Measurements from ENCODE around the gene AP1AR. TPM values are rescaled to one million over a fixed set of nuclear protein-coding genes. Genes with fewer than 3 reads are reported as not detected.

AP1AR gene
- total RNA-seq, 1 experiment from 2014 or later, result 22.4 TPM

DNA sequence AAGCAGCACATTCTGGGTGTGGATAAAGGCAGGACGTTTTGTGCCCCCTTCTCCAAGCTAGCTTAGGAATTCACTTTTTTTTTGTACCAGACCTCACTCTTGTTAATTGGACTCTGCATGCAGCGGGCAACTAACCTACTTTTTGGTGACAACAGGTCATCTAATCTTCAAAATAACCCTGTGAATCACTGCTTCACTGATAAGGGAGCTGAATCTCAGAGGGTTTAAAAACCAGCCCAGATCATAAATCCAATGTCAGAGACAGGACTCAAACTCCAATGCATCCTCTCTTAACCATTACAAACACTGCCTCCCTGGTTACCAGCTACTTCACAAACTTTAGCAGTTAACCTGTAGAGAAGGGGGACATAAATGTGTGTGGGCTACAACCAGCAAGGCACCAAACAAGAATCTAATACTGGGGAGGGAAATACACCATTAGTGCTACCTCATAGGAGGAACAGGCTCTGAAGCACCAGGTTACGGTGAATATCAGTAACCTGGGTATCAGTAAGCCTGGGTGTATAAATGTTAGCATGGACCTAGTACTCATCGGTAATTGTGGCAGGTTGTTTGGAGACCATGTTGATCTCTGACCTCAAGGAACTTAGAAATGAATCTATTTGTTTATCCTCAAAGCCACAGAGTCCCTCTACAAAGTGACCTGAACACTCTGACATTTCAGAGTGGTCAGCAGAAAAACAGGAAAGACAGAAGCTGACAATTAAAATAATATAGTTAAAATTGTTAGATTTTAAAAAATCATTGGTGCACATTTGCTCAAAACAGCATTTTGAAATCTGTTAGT lies 51.5 kb downstream of the AP1AR start:
- no peak for DNase-seq (ENCODE audit: low spot score)
- Mint-ChIP-seq H3K27ac (no peak overlapping the region), H3K9me3 (peaks cover 22% of the 10 kb centered on the region), H3K36me3 (peaks cover 12% of the 10 kb centered on the region), H3K4me1 (peaks cover 11% of the 10 kb centered on the region), H3K4me3 (no peak overlapping the region), H3K27me3 (ENCODE audit: low read depth) (peaks cover 40% of the 10 kb centered on the region)
- ChIA-PET CTCF (no interaction called here), POLR2A (no interaction called here)
- no peak for ATAC-seq
- no peak for TF ChIP-seq IRF2 (CRISPR knock-in tag; IDR thresholded peaks at IDR 0.05; ENCODE audit: borderline replicate concordance, low read depth)

DNA sequence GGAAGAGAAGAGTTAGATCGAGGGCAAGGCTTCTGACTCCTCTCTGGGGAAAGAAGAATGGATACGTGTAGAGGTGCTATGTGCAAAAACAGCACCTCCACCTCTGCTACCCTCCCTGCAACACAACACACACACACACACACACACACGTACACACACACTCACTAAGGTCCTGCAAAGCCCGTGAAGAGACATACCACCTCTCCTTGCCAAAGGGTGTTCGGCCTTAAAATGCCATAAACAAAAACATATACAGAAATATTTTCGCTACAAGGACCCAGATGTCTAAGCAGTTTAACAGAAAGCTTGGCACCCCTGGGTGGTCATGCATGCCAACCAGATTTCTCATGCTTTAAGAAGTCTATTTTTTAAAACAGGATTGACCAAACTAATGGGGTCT lies 52.6 kb downstream of the AP1AR start:
- no peak overlapping the region for H3K27ac Mint-ChIP-seq
- no peak for DNase-seq (ENCODE audit: low spot score)
- CTCF ChIA-PET, result no interaction called here
- peaks cover 12% of the 10 kb centered on the region for H3K36me3 Mint-ChIP-seq
- H3K9me3 Mint-ChIP-seq, result peaks cover 22% of the 10 kb centered on the region
- peaks cover 13% of the 10 kb centered on the region for H3K4me1 Mint-ChIP-seq
- H3K4me3 Mint-ChIP-seq, result peak overlapping the region; percentile 80
- POLR2A ChIA-PET, result no interaction called here
- TF ChIP-seq RELA (CRISPR knock-in tag; IDR thresholded peaks at IDR 0.05; ENCODE audit: borderline replicate concordance) (no peak), JAZF1 (CRISPR knock-in tag; IDR thresholded peaks at IDR 0.05) (no peak), NFE2L1 (CRISPR knock-in tag; IDR thresholded peaks at IDR 0.05) (no peak), ZNF423 (CRISPR knock-in tag; IDR thresholded peaks at IDR 0.05) (no peak), ETV6 (CRISPR knock-in tag; IDR thresholded peaks at IDR 0.05) (no peak), TEAD4 (CRISPR knock-in tag; IDR thresholded peaks at IDR 0.05) (no peak), PRRX2 (CRISPR knock-in tag; IDR thresholded peaks at IDR 0.05) (no peak), FOXK1 (CRISPR knock-in tag; IDR thresholded peaks at IDR 0.05) (no peak), ZNF317 (CRISPR knock-in tag; IDR thresholded peaks at IDR 0.05; ENCODE audit: borderline replicate concordance, low read depth) (no peak), NFATC4 (CRISPR knock-in tag; IDR thresholded peaks at IDR 0.05) (no peak), NR1H2 (CRISPR knock-in tag; IDR thresholded peaks at IDR 0.05) (no peak), RORB (CRISPR knock-in tag; IDR thresholded peaks at IDR 0.05) (no peak)
- TF ChIP-seq, protein P1, sequence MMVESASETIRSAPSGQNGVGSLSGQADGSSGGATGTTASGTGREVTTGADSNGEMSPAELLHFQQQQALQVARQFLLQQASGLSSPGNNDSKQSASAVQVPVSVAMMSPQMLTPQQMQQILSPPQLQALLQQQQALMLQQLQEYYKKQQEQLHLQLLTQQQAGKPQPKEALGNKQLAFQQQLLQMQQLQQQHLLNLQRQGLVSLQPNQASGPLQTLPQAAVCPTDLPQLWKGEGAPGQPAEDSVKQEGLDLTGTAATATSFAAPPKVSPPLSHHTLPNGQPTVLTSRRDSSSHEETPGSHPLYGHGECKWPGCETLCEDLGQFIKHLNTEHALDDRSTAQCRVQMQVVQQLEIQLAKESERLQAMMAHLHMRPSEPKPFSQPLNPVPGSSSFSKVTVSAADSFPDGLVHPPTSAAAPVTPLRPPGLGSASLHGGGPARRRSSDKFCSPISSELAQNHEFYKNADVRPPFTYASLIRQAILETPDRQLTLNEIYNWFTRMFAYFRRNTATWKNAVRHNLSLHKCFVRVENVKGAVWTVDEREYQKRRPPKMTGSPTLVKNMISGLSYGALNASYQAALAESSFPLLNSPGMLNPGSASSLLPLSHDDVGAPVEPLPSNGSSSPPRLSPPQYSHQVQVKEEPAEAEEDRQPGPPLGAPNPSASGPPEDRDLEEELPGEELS (CRISPR knock-in tag; IDR thresholded peaks at IDR 0.05), result no peak
- TF ChIP-seq, protein P2, sequence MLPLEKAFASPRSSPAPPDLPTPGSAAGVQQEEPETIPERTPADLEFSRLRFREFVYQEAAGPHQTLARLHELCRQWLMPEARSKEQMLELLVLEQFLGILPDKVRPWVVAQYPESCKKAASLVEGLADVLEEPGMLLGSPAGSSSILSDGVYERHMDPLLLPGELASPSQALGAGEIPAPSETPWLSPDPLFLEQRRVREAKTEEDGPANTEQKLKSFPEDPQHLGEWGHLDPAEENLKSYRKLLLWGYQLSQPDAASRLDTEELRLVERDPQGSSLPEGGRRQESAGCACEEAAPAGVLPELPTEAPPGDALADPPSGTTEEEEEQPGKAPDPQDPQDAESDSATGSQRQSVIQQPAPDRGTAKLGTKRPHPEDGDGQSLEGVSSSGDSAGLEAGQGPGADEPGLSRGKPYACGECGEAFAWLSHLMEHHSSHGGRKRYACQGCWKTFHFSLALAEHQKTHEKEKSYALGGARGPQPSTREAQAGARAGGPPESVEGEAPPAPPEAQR (CRISPR knock-in tag; IDR thresholded peaks at IDR 0.05), result no peak
- TF ChIP-seq, protein P3, sequence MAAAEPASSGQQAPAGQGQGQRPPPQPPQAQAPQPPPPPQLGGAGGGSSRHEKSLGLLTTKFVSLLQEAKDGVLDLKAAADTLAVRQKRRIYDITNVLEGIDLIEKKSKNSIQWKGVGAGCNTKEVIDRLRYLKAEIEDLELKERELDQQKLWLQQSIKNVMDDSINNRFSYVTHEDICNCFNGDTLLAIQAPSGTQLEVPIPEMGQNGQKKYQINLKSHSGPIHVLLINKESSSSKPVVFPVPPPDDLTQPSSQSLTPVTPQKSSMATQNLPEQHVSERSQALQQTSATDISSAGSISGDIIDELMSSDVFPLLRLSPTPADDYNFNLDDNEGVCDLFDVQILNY (CRISPR knock-in tag; IDR thresholded peaks at IDR 0.05), result no peak
- TF ChIP-seq, protein P4, sequence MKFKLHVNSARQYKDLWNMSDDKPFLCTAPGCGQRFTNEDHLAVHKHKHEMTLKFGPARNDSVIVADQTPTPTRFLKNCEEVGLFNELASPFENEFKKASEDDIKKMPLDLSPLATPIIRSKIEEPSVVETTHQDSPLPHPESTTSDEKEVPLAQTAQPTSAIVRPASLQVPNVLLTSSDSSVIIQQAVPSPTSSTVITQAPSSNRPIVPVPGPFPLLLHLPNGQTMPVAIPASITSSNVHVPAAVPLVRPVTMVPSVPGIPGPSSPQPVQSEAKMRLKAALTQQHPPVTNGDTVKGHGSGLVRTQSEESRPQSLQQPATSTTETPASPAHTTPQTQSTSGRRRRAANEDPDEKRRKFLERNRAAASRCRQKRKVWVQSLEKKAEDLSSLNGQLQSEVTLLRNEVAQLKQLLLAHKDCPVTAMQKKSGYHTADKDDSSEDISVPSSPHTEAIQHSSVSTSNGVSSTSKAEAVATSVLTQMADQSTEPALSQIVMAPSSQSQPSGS (CRISPR knock-in tag; IDR thresholded peaks at IDR 0.05; ENCODE audit: borderline replicate concordance, low read depth), result no peak
- TF ChIP-seq, protein P5, sequence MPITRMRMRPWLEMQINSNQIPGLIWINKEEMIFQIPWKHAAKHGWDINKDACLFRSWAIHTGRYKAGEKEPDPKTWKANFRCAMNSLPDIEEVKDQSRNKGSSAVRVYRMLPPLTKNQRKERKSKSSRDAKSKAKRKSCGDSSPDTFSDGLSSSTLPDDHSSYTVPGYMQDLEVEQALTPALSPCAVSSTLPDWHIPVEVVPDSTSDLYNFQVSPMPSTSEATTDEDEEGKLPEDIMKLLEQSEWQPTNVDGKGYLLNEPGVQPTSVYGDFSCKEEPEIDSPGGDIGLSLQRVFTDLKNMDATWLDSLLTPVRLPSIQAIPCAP (CRISPR knock-in tag; IDR thresholded peaks at IDR 0.05), result no peak
- TF ChIP-seq, protein P6, sequence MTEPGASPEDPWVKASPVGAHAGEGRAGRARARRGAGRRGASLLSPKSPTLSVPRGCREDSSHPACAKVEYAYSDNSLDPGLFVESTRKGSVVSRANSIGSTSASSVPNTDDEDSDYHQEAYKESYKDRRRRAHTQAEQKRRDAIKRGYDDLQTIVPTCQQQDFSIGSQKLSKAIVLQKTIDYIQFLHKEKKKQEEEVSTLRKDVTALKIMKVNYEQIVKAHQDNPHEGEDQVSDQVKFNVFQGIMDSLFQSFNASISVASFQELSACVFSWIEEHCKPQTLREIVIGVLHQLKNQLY (CRISPR knock-in tag; IDR thresholded peaks at IDR 0.05), result no peak
- no peak for ATAC-seq
- peaks cover 40% of the 10 kb centered on the region for H3K27me3 Mint-ChIP-seq (ENCODE audit: low read depth)

Measured in WTC11 (cell line).